PC-3 (cell line): ENCODE data around the gene C19orf53.

ENCODE experiments used
- EZH2 ChIP-seq: fragments of 300-600 bp; sonication (generic); IDR thresholded peaks from one replicate; pipeline ENCODE4 v1.6.1; 2017; ENCODE audit warnings: antibody characterized with exemption, mild to moderate bottlenecking, low read length; ENCODE audit not compliant: unreplicated experiment
- TF ChIP-seq, protein P1 (sequence below): fragments of 300-600 bp; sonication (generic); conservative IDR thresholded peaks from 2 replicates; pipeline ENCODE4 v1.5.1; 2017; ENCODE audit warnings: antibody characterized with exemption, low read depth, mild to moderate bottlenecking, low read length

DNA sequence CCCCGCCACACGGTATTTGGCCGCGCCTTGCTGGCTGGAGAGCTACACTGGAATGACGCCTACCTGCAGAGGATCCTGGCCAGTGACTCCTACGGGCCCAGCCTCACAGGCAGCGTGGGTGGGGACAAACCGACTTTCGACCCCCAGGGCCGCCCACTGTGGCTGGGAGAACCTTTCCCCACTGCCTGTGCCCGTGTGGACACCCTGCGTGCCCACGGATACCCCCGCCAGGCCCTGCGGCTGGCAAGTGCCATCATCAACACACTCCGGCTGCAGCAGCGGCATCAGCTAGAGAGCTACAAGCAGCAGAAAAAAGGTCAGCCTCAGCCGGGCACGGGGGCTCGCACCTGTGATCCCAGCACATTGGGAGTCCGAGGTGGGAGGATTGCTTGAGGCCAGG is 40.3 kb downstream of the C19orf53 start:
- TF ChIP-seq, protein P1, sequence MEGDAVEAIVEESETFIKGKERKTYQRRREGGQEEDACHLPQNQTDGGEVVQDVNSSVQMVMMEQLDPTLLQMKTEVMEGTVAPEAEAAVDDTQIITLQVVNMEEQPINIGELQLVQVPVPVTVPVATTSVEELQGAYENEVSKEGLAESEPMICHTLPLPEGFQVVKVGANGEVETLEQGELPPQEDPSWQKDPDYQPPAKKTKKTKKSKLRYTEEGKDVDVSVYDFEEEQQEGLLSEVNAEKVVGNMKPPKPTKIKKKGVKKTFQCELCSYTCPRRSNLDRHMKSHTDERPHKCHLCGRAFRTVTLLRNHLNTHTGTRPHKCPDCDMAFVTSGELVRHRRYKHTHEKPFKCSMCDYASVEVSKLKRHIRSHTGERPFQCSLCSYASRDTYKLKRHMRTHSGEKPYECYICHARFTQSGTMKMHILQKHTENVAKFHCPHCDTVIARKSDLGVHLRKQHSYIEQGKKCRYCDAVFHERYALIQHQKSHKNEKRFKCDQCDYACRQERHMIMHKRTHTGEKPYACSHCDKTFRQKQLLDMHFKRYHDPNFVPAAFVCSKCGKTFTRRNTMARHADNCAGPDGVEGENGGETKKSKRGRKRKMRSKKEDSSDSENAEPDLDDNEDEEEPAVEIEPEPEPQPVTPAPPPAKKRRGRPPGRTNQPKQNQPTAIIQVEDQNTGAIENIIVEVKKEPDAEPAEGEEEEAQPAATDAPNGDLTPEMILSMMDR = no peak
- no peak for TF ChIP-seq EZH2
